ENCODE results near the gene PDAP1. TPM values are rescaled to one million over a fixed set of nuclear protein-coding genes. Genes with fewer than 3 reads are reported as not detected.
A peak's percentile ranks its signal among the peaks of the same experiment; 100 is the strongest.

The PDAP1 gene
- total and polyA plus RNA-seq, 9 of the 15 experiments (the other 6 are each of a cell fraction or from before 2014, with no cell fraction given), result 10.2 to 315 (median 129) TPM

GRCh38 chr7:99438573-99439480 is 30.4 kb upstream of the PDAP1 start, which contains the start of the genes CPSF4 and PTCD1:
TSS of gene CPSF4 (plus strand) at chr7:99438943. CDS start at chr7:99439083, 140 bp downstream.
TSS of gene PTCD1 (minus strand) at chr7:99438798. CDS start at chr7:99435242, 3,556 bp downstream.
- Histone ChIP-seq H3K4me2 (ENCODE audit: insufficient read depth, low read length) (peak within 1 kb of the TSS; percentile 98), H3K4me1 (replicated peaks in 1 of 2; ENCODE audit: control insufficient read depth in 2 of 2, insufficient read depth in 2 of 2, low read length in 2 of 2) (peaks cover 19 to 36% of the 10 kb centered on the region in 2 experiments; a peak in 4 of 5 replicates), H3K36me3 (ENCODE audit: control insufficient read depth, insufficient read depth, low read length) (peaks cover 65% of the 10 kb centered on the region), H2AFZ (ENCODE audit: low read depth, low read length) (peak within 1 kb of the TSS; percentile 89), H4K20me1 (replicated peaks; ENCODE audit: control insufficient read depth, insufficient read depth, low read length) (peaks cover 12% of the 10 kb centered on the region), H3K4me3 (peak within 1 kb of the TSS; percentile 98), H3K79me2 (ENCODE audit: control insufficient read depth, insufficient read depth, low read length) (peaks cover 61% of the 10 kb centered on the region), H3K9ac (ENCODE audit: insufficient read depth in 1 of 2, low read depth in 2 of 2, low read length in 2 of 2) (peak within 1 kb of the TSS; percentile 94 to 98), H3K27ac (ENCODE audit: extremely low read depth, low read depth, low read length) (peak within 1 kb of the TSS; percentile 80), H3K27me3 (ENCODE audit: control insufficient read depth in 2 of 2, insufficient read depth in 2 of 2, low read length in 2 of 2) (no peaks in the 10 kb centered on the region), H3K9me1 (ENCODE audit: control insufficient read depth, insufficient read depth, low read length) (peaks cover 5% of the 10 kb centered on the region), H3K9me3 (replicated peaks; ENCODE audit: control insufficient read depth, insufficient read depth, low read depth, low read length) (no peaks in the 10 kb centered on the region)
- CTCF ChIA-PET (ENCODE audit: low intra/inter-chr PET ratio), result interaction anchor here (0.6 kb wide), 1 partner anchor 562 kb away, joined by 7 read pairs; no protein-coding TSS in a partner anchor
- in situ Hi-C loops (cut with MboI) (no loop called here), intact Hi-C loops (cut with micrococcal nuclease) (no loop called here)
- FAIRE-seq, result peak; percentile 97
- POLR2A ChIA-PET, result interaction anchor here (0.6 to 2.4 kb wide), 12 partner anchors 8 to 507 kb away, joined by 3 to 11 read pairs (median 4); partner anchors contain the start of genes BUD31, PDAP1 and ZNF394
- WGBS (ENCODE audit: insufficient coverage, low coverage, missing lambda C conversion rate), result under 1% methylated on average over 69 of the region's 89 CpGs
- peak; percentile 98 to 99 (median 98) for DNase-seq (ENCODE audit: extremely low read depth in 1 of 4, low spot score in 3 of 4)
- BruUV-seq (replicated peaks), result TSS peak; percentile 63
- ATAC-seq, result peak; percentile 95
- peak in 1 of 2 experiments; percentile 65; a peak in 1 of 3 replicates for TF ChIP-seq CBX3 (IDR thresholded peaks at IDR 0.05; ENCODE audit: borderline replicate concordance in 1 of 2, low read length in 2 of 2)
- no peak for TF ChIP-seq PATZ1 (CRISPR knock-in tag; IDR thresholded peaks at IDR 0.05; ENCODE audit: borderline replicate concordance)
- TF ChIP-seq PCBP2 (IDR thresholded peaks at IDR 0.05; ENCODE audit: low read depth, low read length, poor library complexity, severe bottlenecking), result no peak
- no peak for TF ChIP-seq GTF2A2 (tag; IDR thresholded peaks at IDR 0.05)
- TF ChIP-seq ZMIZ1 (IDR thresholded peaks at IDR 0.05; ENCODE audit: low read depth in 2 of 2, low read length in 2 of 2), result peak; percentile 15 to 99; a peak in 2 of 4 replicates
- TF ChIP-seq ZNF140 (CRISPR knock-in tag; IDR thresholded peaks at IDR 0.05), result no peak
- no peak for TF ChIP-seq MAFG (tag; conservative IDR thresholded peaks at IDR 0.05)
- TF ChIP-seq RCOR1 (IDR thresholded peaks at IDR 0.05; ENCODE audit: borderline replicate concordance in 1 of 2, low read depth in 2 of 2, low read length in 2 of 2), result peak in 1 of 2 experiments; percentile 56; a peak in 1 of 4 replicates
- no peak for TF ChIP-seq SMARCB1 (IDR thresholded peaks at IDR 0.05; ENCODE audit: insufficient read length, low read depth)
- TF ChIP-seq NFE2 (IDR thresholded peaks at IDR 0.05; ENCODE audit: low read depth), result no peak
- no peak for TF ChIP-seq RFX5 (IDR thresholded peaks at IDR 0.05; ENCODE audit: low read depth, low read length)
- peak; percentile 96 for TF ChIP-seq BHLHE40 (IDR thresholded peaks at IDR 0.05; ENCODE audit: low read length)
- no peak for TF ChIP-seq CHCHD3 (CRISPR knock-in tag; IDR thresholded peaks at IDR 0.05)

Measured in K562 (cell line).